Kidney tubule cell (primary cell): ENCODE data around the gene CCSAP.
"Not testable (repeated sequence)": the region's sequence is repeated elsewhere in the genome, so short reads cannot be mapped to it uniquely, and the experiment has no call there.

Experiments
- DNase-seq: peaks from one replicate; pipeline ENCODE4 v3.0.0-alpha.2; 2018; ENCODE audit warnings: low spot score

The CCSAP gene

DNA sequence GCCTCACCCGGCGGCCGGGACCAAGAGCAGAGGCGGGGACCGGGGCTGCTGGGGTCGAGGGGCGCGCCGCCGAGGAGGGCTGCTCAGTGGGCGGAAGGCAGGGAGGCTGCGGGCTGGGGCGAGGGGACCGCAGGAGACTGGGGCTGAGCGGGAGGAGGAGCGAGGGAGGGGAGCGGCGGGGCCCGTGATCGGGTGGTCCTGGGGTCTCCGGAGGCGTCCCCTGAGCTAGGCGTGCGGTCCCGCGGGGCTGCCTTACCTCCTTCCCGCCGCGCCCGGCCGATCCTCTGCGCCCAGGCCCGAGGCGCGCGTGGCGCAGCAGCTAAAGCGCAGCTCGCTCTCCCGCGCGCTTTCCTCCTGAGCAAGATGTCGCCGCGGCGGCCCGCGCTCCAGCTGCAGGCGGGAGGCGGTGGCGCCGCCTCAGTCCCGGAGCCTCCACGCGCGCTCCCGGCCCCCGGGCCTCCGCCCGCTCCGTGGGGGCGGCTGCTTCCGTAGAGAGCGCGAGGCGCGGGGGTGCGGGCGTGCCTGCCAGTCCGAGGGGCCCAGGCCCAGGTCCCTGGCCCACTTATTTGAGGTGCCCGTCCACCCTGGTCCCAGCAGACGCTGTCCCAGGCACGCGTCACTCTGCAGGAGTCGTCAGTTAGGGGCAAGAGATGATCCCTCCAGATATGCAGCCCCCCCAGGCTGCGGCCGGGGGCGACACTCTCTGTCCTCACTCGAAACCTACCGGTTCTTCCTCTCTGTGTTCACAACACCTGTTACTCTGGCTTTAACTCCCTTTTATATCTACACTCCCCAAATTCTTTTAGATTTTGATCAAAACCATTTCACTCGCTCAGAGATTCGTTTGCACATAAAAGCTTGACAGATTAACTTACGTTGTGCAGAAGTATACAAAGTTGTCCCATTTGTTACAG lies at the start of gene CCSAP:
Gene CCSAP (minus strand): TSS at position 392 of the 914 bp plus-strand sequence. CDS start 582 bp downstream, outside the sequence.
- DNase-seq, result peak; percentile 40

GRCh38 chr1:229390130-229390529 lies 47.3 kb upstream of the CCSAP start:
- no peak for DNase-seq

GRCh38 chr1:229388897-229389580 lies 46.2 kb upstream of the CCSAP start:
- no peak for DNase-seq

DNA sequence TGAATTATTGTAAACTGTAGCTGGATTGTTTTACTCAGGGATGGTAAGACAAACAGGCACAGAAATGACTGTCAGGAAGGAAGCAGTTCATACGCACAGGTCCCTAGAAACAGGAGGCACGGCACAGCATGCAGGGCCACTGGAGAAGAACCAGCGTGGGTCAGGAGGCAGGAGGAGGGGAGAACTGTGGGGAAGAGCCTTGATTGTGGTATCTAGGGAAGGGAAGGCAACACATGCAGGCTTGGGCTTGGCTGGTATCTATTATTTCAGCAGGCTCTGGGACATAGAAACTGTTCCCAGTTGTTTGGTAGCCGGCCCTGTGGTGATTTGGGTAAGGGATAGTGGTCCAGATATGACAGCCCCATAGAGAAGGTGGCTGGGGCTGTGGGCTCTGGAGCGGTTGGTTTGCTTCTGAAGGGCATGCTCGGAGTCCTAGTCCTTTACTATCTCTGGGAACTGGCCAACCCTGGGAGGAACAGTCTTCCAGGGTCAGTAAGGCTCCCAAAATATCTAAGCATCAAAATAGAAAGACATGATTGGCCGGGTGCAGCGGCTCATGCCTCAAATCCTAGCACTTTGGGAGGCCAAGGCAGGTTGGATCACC lies 43.1 kb upstream of the CCSAP start:
- DNase-seq, result no peak

GRCh38 chr1:229384822-229385221 lies 42.0 kb upstream of the CCSAP start:
- DNase-seq, result no peak

- no peak for DNase-seq
Observed at GRCh38 chr1:229383961-229384360, 41.1 kb upstream of the CCSAP start.

GRCh38 chr1:229383188-229383587 lies 40.3 kb upstream of the CCSAP start:
- DNase-seq, result no peak

DNA sequence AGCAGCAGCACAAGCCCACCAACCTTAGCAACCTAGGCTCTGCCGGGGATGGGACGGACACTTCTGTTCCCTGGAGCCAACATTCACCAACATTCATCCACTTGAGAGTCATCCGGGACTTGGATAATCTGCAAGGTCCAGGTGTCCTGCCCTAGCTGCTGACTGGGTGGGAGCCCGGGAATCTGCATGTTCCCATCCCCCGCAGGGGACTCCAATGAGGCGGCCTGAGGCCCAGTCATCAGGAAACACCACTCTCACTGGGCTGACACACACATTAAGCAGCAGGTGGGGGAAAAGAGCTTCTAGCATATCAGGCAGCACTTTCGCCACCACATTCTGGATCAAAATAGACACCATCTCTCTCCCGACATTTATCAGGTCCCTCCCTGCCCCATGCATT lies 38.4 kb upstream of the CCSAP start:
- DNase-seq, result peak; percentile 44

- no peak for DNase-seq
Observed at GRCh38 chr1:229380536-229381160, 37.8 kb upstream of the CCSAP start.

- DNase-seq, result no peak
Observed at GRCh38 chr1:229379846-229380245, 37.0 kb upstream of the CCSAP start.

DNA sequence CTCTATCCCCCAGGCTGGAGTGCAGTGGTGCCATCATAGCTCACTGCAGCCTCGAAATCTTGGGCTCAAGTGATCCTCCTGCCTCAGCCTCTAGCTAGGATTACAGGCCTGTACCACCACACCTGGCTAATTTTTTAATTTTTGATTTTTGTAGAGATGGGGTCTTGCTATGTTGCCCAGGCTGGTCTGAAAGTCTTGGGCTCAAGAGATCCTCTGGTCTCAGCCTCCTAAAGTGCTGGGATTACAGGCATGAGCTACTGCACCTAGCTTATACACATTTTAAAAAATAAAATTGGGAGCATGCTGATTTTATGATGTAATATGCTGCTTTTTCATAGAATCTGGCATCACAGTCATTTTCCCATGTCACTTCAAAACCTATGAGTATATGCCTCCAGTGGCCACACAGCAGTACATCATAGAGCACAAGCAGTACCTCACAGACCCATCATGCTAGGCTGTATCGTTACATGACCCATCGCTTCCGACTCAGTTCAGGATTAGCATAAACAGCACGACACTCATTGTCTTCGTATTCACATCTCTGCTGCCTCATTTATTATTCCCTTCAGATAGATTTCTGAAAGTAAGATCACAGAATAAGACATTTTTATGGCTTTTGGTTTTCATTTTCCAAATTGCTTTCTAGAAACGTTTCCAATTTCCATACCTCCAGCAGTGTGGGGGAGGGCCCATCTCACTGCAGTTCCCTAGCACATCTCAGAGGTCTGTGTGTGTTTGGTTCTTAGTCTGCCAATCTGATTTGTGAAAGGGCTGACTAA lies 35.9 kb upstream of the CCSAP start:
- no peak for DNase-seq

- DNase-seq, result not testable (repeated sequence)
Observed at GRCh38 chr1:229378035-229378434, 35.2 kb upstream of the CCSAP start.

- DNase-seq, result no peak
Observed at GRCh38 chr1:229377429-229377828, 34.6 kb upstream of the CCSAP start.

- no peak for DNase-seq
Observed at GRCh38 chr1:229376521-229376920, 33.7 kb upstream of the CCSAP start.

DNA sequence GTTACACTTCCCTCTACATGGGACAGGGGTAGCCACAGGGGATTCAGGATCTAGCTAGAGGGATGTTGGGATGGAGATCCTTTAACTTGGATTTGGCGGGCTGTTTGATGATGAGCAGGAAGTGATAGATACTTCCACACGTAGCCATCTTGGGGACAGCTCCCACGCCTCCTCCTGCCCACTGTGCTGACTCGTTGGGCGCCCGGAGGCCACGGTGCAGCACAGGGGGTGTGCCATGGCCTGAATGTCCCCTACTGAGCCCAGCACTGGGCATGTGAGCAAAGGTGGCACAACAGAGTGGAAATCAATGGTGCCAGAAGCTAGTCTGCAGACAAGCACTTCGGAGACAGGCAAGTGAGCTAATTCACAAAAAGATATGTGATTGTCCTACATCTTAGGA lies 31.6 kb upstream of the CCSAP start:
- no peak for DNase-seq

DNA sequence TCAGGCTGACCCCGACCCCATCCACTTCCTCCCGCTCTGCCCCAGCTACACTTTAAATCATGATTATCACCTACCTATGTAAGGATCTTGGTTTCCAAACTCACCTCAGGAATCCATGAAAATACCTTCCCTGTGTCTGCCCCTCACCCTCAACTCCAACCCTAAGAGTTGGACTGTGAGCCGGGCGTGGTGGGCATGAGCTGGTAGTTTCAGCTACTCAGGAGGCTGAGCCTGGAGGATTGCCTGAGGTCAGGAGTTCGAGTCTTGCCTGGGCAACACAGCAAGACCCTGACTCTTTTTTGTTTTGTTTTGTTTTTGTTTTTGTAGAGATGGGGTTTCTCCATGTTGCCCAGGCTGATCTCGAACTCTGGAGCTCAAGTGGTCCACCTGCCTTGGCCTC lies 30.5 kb upstream of the CCSAP start:
- no peak for DNase-seq

DNA sequence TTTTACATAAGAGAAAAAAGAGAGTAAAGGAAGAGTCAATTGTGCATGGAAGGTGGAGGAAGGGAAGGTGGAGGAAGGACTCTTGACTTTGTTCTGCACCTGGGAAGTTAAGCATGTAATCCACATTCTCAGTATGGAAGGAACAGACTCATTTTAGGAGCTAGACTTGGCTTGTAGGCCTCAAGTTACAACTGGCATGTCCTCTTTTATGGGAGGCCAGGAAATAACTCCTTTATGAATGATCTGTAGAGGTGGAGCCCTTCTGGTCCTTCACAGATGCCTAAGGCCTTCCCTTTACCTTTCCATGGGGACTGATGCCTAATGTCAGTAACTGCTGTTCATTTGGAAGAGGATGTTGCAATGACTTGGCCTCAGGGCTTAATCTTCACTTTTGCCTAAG lies 29.4 kb upstream of the CCSAP start:
- no peak for DNase-seq

DNA sequence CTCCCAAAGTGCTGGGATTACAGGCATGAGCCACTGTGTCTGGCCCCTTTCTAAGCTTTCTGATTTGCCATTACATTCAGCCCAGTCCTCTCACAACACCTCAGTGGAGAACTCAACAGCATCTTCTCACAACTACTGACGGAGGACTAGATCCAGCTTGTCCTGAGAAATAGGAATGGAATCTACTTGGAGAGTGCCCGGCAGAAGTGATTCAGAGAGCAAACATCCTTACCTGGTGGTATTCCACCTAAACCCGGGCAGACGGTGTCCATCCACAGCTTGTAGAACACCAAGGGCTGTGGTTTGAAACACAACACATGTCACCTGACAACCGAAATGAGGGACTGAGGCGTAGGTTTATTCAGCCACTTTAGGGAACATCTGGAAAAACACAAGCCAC lies 28.8 kb upstream of the CCSAP start:
- DNase-seq, result peak; percentile 73

- DNase-seq, result no peak
Observed at GRCh38 chr1:229370601-229371021, 27.8 kb upstream of the CCSAP start.

GRCh38 chr1:229368347-229368746 lies 25.5 kb upstream of the CCSAP start:
- DNase-seq, result no peak

DNA sequence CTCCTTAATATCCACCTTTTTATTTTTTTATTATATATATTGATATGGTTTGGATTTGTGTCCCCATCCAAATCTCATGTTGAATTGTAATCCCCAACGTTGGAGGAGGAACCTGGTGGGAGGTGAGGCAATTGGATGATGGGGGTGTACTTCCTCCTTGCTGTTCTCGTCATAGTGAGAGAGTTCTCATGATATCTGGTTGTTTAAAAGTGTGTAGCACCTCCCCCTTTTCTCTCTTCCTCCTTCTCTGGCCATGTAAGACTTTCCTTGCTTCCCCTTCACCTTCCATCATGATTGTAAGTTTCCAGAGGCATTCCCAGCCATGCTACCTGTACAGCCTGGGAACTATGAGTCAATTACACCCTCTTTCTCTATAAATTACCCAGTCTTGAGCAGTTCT lies 22.7 kb upstream of the CCSAP start:
- DNase-seq, result no peak
